Gastroesophageal sphincter (tissue), 3 donors: ENCODE data around the gene GLCCI1.

Source experiments
- CTCF ChIP-seq, 4 experiments: fragments of 200-600 bp in 2 of 4; fragments of 450-650 bp in 2 of 4; sonication (generic) in 1 of 4; IDR thresholded peaks; one replicate each; pipeline ENCODE4 v1.5.1; 2017 to 2019; ENCODE audit warnings: antibody characterized with exemption in 4 of 4, mild to moderate bottlenecking in 2 of 4, moderate library complexity in 2 of 4
- EP300 ChIP-seq: sonication (generic); formaldehyde crosslinking; IDR thresholded peaks from one replicate; pipeline ENCODE4 v1.6.1; 2017; ENCODE audit warnings: antibody characterized with exemption, mild to moderate bottlenecking
- POLR2A ChIP-seq, 2 donors: fragments of 450-650 bp; IDR thresholded peaks; one replicate each; pipeline ENCODE4 v1.6.1; 2017; ENCODE audit warnings: antibody characterized with exemption in 2 of 2, mild to moderate bottlenecking in 2 of 2, moderate library complexity in 1 of 2

- TF ChIP-seq POLR2A (IDR thresholded peaks at IDR 0.05): no peak
- no peak for TF ChIP-seq CTCF (IDR thresholded peaks at IDR 0.05)
- TF ChIP-seq EP300: no peak
Measured at GRCh38 chr7:7988706-7989105, 20.1 kb downstream of the GLCCI1 start.
